SJSA1 (cell line): ENCODE data around the gene TUBGCP3. TPM values are rescaled to one million over a fixed set of nuclear protein-coding genes. Genes with fewer than 3 reads are reported as not detected.
A peak's percentile ranks its signal among the peaks of the same experiment; 100 is the strongest.

Source experiments
- DNase-seq, 2 experiments: peaks; one replicate each; pipeline ENCODE4 v3.0.0-alpha.2; 2015 to 2020; ENCODE audit warnings: low spot score in 2 of 2, low read depth in 1 of 2
- H3K27ac ChIP-seq: fragments of 250-450 bp; sonication (Bioruptor Pico); 2 replicates; pipeline ENCODE4 v1.5.1; 2020; ENCODE audit warnings: mild to moderate bottlenecking, moderate library complexity
- H3K27me3 ChIP-seq: fragments of 250-450 bp; sonication (Bioruptor Pico); replicated peaks from 2 replicates; pipeline ENCODE4 v1.5.1; 2020; ENCODE audit warnings: mild to moderate bottlenecking, moderate library complexity
- H3K36me3 ChIP-seq: fragments of 250-450 bp; sonication (Bioruptor Pico); 2 replicates; pipeline ENCODE4 v1.5.1; 2020; ENCODE audit warnings: mild to moderate bottlenecking
- H3K4me1 ChIP-seq: fragments of 250-450 bp; sonication (Bioruptor Pico); replicated peaks from 2 replicates; pipeline ENCODE4 v1.6.1; 2021; ENCODE audit warnings: mild to moderate bottlenecking
- H3K4me3 ChIP-seq: fragments of 250-450 bp; sonication (Bioruptor Pico); 2 replicates; pipeline ENCODE4 v1.5.1; 2020; ENCODE audit warnings: mild to moderate bottlenecking
- H3K9me3 ChIP-seq: fragments of 250-450 bp; sonication (Bioruptor Pico); replicated peaks from 2 replicates; pipeline ENCODE4 v1.5.1; 2020; ENCODE audit warnings: mild to moderate bottlenecking
- total RNA-seq: library from RNA; depleted of rRNA; stranded (reverse); fragments of >200 nt; shearing (Covaris generic); gene quantifications from 2 replicates; pipeline ENCODE4 v1.2.3, GENCODE V29; 2014

Gene TUBGCP3
- total RNA-seq, 1 experiment from 2014 or later = 37.3 TPM

- DNase-seq = no peak
- H3K36me3 ChIP-seq = no peaks in the 10 kb centered on the region
- H3K9me3 ChIP-seq = no peaks in the 10 kb centered on the region
- H3K27me3 ChIP-seq = peaks cover 42% of the 10 kb centered on the region
- H3K4me1 ChIP-seq = no peaks in the 10 kb centered on the region; the same call in 1 of the 2 replicates
- H3K27ac ChIP-seq = no peak overlapping the region
- no peak overlapping the region for H3K4me3 ChIP-seq
Measured at GRCh38 chr13:112603641-112604225, 15.8 kb upstream of the TUBGCP3 start.

GRCh38 chr13:112602189-112602588, 14.2 kb upstream of the TUBGCP3 start:
- no peaks in the 10 kb centered on the region for H3K36me3 ChIP-seq
- peaks cover 41% of the 10 kb centered on the region for H3K27me3 ChIP-seq
- H3K27ac ChIP-seq = no peak overlapping the region
- no peaks in the 10 kb centered on the region; the same call in 1 of the 2 replicates for H3K4me1 ChIP-seq
- no peak overlapping the region for H3K4me3 ChIP-seq
- peak in 1 of 2 experiments; percentile 43 for DNase-seq
- H3K9me3 ChIP-seq = no peaks in the 10 kb centered on the region

- no peak overlapping the region for H3K27ac ChIP-seq
- peaks cover 46% of the 10 kb centered on the region for H3K27me3 ChIP-seq
- no peaks in the 10 kb centered on the region for H3K9me3 ChIP-seq
- no peaks in the 10 kb centered on the region for H3K36me3 ChIP-seq
- DNase-seq = peak in 1 of 2 experiments; percentile 48
- H3K4me3 ChIP-seq = no peak overlapping the region
- no peaks in the 10 kb centered on the region; the same call in 1 of the 2 replicates for H3K4me1 ChIP-seq
Measured at GRCh38 chr13:112601371-112601770, 13.4 kb upstream of the TUBGCP3 start.

- no peak overlapping the region for H3K4me3 ChIP-seq
- no peaks in the 10 kb centered on the region for H3K9me3 ChIP-seq
- H3K27me3 ChIP-seq = peaks cover 58% of the 10 kb centered on the region
- no peaks in the 10 kb centered on the region for H3K4me1 ChIP-seq
- H3K36me3 ChIP-seq = no peaks in the 10 kb centered on the region
- H3K27ac ChIP-seq = no peak overlapping the region
- no peak for DNase-seq
Measured at GRCh38 chr13:112596235-112596634, 8.3 kb upstream of the TUBGCP3 start.

- H3K36me3 ChIP-seq = peaks cover 5% of the 10 kb centered on the region
- no peak overlapping the region for H3K4me3 ChIP-seq
- 0 out of 2 replicates have a peak, but pooled peaks cover 3% of the 10 kb centered on the region for H3K9me3 ChIP-seq
- H3K27me3 ChIP-seq = peaks cover 37% of the 10 kb centered on the region
- peaks cover 8% of the 10 kb centered on the region for H3K4me1 ChIP-seq
- DNase-seq = no peak
- no peak overlapping the region for H3K27ac ChIP-seq
Measured at GRCh38 chr13:112592647-112593046, 4.7 kb upstream of the TUBGCP3 start.

GRCh38 chr13:112592181-112592580, 4.2 kb upstream of the TUBGCP3 start:
- 0 out of 2 replicates have a peak, but pooled peaks cover 3% of the 10 kb centered on the region for H3K9me3 ChIP-seq
- DNase-seq = no peak
- peaks cover 9% of the 10 kb centered on the region for H3K4me1 ChIP-seq
- H3K27me3 ChIP-seq = peaks cover 32% of the 10 kb centered on the region
- H3K4me3 ChIP-seq = no peak overlapping the region
- H3K36me3 ChIP-seq = peaks cover 7% of the 10 kb centered on the region
- no peak overlapping the region for H3K27ac ChIP-seq

- Histone ChIP-seq H3K4me3 (peak overlapping the region; percentile 95), H3K4me1 (peaks cover 18% of the 10 kb centered on the region), H3K27ac (peak overlapping the region; percentile 94; the same call in 1 of the 2 replicates), H3K27me3 (peaks cover 5% of the 10 kb centered on the region), H3K36me3 (peaks cover 17% of the 10 kb centered on the region), H3K9me3 (0 out of 2 replicates have a peak, but pooled peaks cover 3% of the 10 kb centered on the region)
- DNase-seq = no peak
Measured at GRCh38 chr13:112588490-112589297, 741 bp upstream of the TUBGCP3 start.

GRCh38 chr13:112587212-112587763, 665 bp downstream of the TUBGCP3 start:
- H3K9me3 ChIP-seq = 0 out of 2 replicates have a peak, but pooled peaks cover 3% of the 10 kb centered on the region
- H3K27me3 ChIP-seq = no peaks in the 10 kb centered on the region
- peak; percentile 97 to 99 for DNase-seq
- peaks cover 17% of the 10 kb centered on the region for H3K36me3 ChIP-seq
- peaks cover 18% of the 10 kb centered on the region for H3K4me1 ChIP-seq
- H3K4me3 ChIP-seq = peak overlapping the region; percentile 95
- H3K27ac ChIP-seq = peak overlapping the region; percentile 94

- Histone ChIP-seq H3K4me1 (peaks cover 18% of the 10 kb centered on the region), H3K9me3 (0 out of 2 replicates have a peak, but pooled peaks cover 3% of the 10 kb centered on the region), H3K4me3 (peak overlapping the region; percentile 95), H3K36me3 (peaks cover 20% of the 10 kb centered on the region), H3K27ac (no peak overlapping the region), H3K27me3 (no peaks in the 10 kb centered on the region)
- no peak for DNase-seq
Measured at GRCh38 chr13:112586334-112586960, 1.5 kb downstream of the TUBGCP3 start.

GRCh38 chr13:112583592-112584277, 4.2 kb downstream of the TUBGCP3 start:
- no peak for DNase-seq
- H3K36me3 ChIP-seq = peaks cover 20% of the 10 kb centered on the region
- no peak overlapping the region for H3K4me3 ChIP-seq
- peaks cover 17% of the 10 kb centered on the region for H3K4me1 ChIP-seq
- no peaks in the 10 kb centered on the region for H3K27me3 ChIP-seq
- no peak overlapping the region for H3K27ac ChIP-seq
- H3K9me3 ChIP-seq = 0 out of 2 replicates have a peak, but pooled peaks cover 3% of the 10 kb centered on the region

- Histone ChIP-seq H3K27me3 (no peaks in the 10 kb centered on the region), H3K4me1 (peaks cover 10% of the 10 kb centered on the region), H3K36me3 (peaks cover 17% of the 10 kb centered on the region), H3K4me3 (no peak overlapping the region), H3K9me3 (peaks cover 2% of the 10 kb centered on the region; the same call in 1 of the 2 replicates), H3K27ac (no peak overlapping the region)
- no peak for DNase-seq
Measured at GRCh38 chr13:112582263-112582662, 5.7 kb downstream of the TUBGCP3 start.

- Histone ChIP-seq H3K4me3 (no peak overlapping the region), H3K9me3 (peaks cover 12% of the 10 kb centered on the region), H3K36me3 (peaks cover 11% of the 10 kb centered on the region), H3K27ac (no peak overlapping the region), H3K4me1 (no peaks in the 10 kb centered on the region; the same call in 1 of the 2 replicates), H3K27me3 (no peaks in the 10 kb centered on the region)
- no peak for DNase-seq
Measured at GRCh38 chr13:112580912-112581311, 7.0 kb downstream of the TUBGCP3 start.

- H3K27ac ChIP-seq = no peak overlapping the region
- DNase-seq = no peak
- H3K9me3 ChIP-seq = peaks cover 12% of the 10 kb centered on the region
- H3K27me3 ChIP-seq = no peaks in the 10 kb centered on the region
- H3K4me3 ChIP-seq = no peak overlapping the region
- peaks cover 6% of the 10 kb centered on the region for H3K4me1 ChIP-seq
- H3K36me3 ChIP-seq = peaks cover 11% of the 10 kb centered on the region
Measured at GRCh38 chr13:112580211-112580610, 7.7 kb downstream of the TUBGCP3 start.
